ENCODE measurements around the gene NTRK3. TPM values are rescaled to one million over a fixed set of nuclear protein-coding genes. Genes with fewer than 3 reads are reported as not detected.

Gene NTRK3
- total and polyA plus RNA-seq, 2 of the 8 experiments (the other 6 are each of a cell fraction or from before 2014, with no cell fraction given): 4.5 to 6.8 TPM

DNA sequence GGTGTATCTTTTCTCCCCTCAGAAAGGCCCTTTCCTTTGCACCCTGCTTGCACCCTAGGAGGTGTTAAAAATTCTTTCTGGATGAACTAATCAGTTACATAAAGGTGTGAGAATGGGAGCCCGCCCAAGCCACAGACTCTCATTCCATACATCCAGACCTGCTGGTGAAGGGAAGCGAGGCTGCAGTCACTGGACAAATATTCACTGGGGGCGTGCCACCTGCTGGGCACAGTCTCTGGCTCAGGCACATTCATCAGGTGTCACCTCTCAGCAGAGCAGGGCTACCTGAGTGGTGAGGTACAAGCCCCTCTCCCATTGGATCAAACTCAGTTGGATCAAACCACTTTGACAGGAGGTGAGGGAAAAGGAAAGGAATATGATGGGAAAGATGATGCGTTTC, 52.0 kb downstream of the NTRK3 start (continued):
- TF ChIP-seq RXRA (IDR thresholded peaks at IDR 0.05; ENCODE audit: insufficient read depth, low read depth, low read length): no peak
- TF ChIP-seq BCL11A (IDR thresholded peaks at IDR 0.05; ENCODE audit: low read depth in 2 of 2, low read length in 2 of 2): no peak
- no peak for TF ChIP-seq TAF1 (IDR thresholded peaks at IDR 0.05; ENCODE audit: low read depth, low read length)
- TF ChIP-seq MAFK (IDR thresholded peaks at IDR 0.05; ENCODE audit: low read depth, low read length): no peak
- no peak for TF ChIP-seq RBBP5 (IDR thresholded peaks at IDR 0.05; ENCODE audit: borderline replicate concordance, low read depth, low read length)
